Measurements from ENCODE around the gene ANKLE1. TPM values are rescaled to one million over a fixed set of nuclear protein-coding genes. Genes with fewer than 3 reads are reported as not detected.

Gene ANKLE1, protein sequence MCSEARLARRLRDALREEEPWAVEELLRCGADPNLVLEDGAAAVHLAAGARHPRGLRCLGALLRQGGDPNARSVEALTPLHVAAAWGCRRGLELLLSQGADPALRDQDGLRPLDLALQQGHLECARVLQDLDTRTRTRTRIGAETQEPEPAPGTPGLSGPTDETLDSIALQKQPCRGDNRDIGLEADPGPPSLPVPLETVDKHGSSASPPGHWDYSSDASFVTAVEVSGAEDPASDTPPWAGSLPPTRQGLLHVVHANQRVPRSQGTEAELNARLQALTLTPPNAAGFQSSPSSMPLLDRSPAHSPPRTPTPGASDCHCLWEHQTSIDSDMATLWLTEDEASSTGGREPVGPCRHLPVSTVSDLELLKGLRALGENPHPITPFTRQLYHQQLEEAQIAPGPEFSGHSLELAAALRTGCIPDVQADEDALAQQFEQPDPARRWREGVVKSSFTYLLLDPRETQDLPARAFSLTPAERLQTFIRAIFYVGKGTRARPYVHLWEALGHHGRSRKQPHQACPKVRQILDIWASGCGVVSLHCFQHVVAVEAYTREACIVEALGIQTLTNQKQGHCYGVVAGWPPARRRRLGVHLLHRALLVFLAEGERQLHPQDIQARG
- 0.30 TPM for total RNA-seq
- long read RNA-seq, partial matches to known transcripts, result 1 of 3 reads
- long read RNA-seq, other reads (novel, unspliced or antisense), result 1 of 3 reads

DNA sequence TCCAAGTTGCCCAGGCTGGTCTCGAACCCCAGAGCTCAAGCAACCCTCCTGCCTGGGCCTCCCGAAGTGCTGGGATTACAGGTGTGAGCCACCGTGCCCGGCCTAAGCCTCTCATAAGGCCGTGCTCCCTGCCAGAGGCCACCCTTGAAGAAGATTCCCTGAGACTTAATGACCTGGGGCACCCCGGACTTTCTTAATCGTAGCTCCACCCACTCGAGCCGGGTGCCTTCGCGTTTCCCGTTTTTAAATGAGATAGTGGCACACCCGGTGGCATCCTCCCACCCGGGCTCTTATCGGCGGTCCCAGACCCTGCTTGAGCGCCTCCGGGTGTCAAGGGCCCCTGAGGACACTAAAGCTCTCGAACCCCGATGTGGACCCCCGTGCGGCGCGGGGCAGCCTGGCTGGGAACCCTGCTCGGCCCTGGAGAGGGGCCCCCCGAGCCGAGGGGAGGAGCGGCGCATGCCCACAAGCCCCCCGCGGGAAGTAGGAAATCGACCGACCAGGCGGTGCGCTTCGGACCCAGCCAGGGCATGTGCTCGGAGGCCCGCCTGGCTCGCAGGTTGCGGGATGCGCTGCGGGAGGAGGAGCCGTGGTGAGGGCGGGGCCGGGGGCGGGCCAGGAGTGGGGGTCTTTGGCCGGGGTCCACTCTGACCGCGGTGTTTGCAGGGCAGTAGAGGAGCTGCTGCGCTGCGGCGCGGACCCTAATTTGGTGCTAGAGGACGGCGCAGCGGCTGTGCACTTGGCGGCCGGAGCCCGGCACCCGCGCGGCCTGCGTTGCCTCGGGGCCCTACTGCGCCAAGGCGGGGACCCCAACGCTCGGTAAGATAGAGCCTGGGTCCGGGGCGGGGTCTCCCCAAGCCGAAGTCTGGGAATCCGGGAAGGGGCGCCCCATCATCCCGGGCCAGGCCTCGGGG, at the start of gene ANKLE1:
ANKLE1 (plus strand) TSS at position 511 of the 914 bp plus-strand sequence; CDS start at position 531, 20 bp downstream.
- intact Hi-C loops (cut with DNase I), result loop anchor here (1.0 to 5.0 kb wide), 3 partner anchors 76 to 509 kb away; no protein-coding TSS in a partner anchor

GRCh38 chr19:17232258-17232657, 49.4 kb upstream of the ANKLE1 start:
- intact Hi-C loops (cut with DNase I), result no loop called here
- DNase-seq (ENCODE audit: low spot score), result no peak

More for the DNA sequence above, at the start of gene ANKLE1:
- DNase-seq (ENCODE audit: low spot score), result peak; percentile 82

GRCh38 chr19:17234911-17235299, 46.8 kb upstream of the ANKLE1 start:
- intact Hi-C loops (cut with DNase I), result loop anchor here (2.0 kb wide), 1 partner anchor 166 kb away; no protein-coding TSS in a partner anchor
- DNase-seq (ENCODE audit: low spot score), result no peak

DNA sequence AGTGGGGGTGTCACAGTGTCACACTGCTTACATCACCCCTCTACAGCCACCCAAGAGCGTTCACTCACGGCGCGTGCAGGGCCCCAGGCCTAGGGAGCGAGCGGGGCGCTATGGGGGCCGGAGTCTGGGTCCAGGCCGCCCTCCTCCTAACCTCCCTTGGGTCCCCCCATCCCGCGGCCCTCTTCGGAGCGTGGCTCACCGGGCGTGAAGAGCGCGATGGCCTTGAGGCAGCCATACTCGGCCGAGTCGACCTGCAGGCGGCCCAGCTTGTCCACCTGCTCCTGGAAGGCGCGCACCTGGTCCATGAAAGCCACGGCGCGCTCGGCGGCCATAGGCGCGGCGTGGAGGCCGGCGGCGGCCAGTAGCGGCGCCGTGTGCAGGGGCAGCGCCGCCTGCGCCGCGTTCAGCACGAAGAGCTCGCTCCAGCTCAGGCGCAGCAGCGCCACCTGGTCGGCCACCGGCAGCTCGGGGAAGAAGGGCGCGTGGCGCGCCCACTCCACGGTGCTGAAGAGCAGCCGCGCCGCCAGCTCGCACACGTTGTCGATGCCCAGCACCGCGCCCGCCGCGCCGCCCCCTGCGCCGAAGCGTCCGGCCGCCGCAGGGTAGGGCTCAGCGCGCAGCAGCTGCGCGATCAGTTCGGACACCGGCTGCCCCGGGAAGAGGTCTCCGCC, 46.3 kb upstream of the ANKLE1 start:
- DNase-seq (ENCODE audit: low spot score), result peak; percentile 91
- intact Hi-C loops (cut with DNase I), result loop anchor here (2.0 kb wide), 1 partner anchor 167 kb away; no protein-coding TSS in a partner anchor

DNA sequence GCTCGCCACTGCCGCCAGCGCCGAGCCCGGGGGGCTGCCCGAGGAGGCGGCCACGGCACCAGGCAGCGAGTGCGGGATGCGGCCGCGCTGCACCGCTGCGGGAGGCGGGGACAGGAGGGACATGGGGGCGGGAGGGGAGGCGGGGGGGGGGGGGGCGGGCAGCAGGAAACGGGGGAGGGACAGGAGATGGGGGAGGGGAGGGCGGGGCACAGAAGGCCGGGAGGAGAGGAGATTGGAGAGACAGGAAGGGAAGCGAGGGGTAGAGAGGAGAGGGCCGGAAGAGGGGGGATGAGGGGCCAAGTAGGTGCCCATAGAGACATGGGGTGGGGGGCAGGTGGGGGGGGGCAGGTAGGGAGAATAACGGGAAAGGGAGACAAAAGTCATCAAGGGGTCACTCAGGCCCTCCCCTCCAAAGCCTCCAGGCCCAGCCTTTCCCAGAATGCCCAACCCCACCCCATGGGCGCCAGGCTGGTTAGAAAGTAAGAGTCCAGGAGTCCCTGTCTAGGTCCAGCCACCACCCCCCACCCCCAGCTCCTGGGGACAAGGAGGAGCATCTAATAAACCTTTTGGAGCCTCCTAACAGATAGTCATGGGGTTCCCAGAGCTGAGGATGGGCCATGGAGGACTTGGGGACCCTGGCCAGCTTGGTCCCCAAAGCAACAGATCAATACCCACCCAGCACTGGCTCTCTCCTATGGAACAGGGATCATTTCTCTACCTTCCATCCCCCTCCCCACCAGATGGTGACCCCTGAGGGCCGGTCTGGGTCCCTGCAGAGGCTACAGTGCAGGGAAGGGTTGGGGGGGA, 45.5 kb upstream of the ANKLE1 start:
- intact Hi-C loops (cut with DNase I), result loop anchor here (2.0 kb wide), 1 partner anchor 167 kb away; no protein-coding TSS in a partner anchor
- DNase-seq (ENCODE audit: low spot score), result no peak

DNA sequence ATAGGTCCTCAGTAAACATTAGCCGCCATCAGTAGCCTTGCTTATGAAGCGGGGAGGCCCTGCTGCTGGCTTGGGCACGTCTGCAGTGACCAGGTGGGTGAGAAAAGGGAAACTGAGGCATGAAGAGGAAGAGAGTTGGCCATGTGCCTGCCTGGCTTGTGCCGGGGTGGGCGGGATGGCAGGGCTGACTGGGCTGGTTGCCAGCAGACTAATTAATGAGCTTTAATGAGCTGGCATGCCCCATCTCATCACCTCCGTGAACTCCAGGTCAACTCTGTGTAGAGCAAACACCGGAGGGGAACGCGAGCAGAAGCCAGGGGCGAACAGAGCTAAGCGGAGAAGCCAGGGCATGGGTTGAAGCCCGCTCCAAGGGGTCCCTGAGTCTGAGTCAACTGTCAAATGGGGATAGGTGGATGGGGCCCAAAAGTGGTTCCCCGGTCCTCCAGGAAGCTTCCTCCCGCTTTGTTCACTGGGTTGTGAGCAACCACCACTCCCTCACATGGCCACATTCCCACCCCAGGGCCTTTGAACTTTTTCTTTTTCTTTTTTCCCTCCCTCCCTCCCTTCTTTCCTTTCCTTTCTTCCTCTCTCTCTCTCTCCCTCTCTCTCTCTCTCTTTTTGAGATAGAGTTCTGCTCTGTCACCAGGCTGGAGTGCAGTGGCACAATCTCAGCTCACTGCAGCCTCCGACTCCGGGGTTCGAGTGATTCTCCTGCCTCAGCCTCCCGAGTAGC, 44.7 kb upstream of the ANKLE1 start:
- intact Hi-C loops (cut with DNase I), result no loop called here

DNA sequence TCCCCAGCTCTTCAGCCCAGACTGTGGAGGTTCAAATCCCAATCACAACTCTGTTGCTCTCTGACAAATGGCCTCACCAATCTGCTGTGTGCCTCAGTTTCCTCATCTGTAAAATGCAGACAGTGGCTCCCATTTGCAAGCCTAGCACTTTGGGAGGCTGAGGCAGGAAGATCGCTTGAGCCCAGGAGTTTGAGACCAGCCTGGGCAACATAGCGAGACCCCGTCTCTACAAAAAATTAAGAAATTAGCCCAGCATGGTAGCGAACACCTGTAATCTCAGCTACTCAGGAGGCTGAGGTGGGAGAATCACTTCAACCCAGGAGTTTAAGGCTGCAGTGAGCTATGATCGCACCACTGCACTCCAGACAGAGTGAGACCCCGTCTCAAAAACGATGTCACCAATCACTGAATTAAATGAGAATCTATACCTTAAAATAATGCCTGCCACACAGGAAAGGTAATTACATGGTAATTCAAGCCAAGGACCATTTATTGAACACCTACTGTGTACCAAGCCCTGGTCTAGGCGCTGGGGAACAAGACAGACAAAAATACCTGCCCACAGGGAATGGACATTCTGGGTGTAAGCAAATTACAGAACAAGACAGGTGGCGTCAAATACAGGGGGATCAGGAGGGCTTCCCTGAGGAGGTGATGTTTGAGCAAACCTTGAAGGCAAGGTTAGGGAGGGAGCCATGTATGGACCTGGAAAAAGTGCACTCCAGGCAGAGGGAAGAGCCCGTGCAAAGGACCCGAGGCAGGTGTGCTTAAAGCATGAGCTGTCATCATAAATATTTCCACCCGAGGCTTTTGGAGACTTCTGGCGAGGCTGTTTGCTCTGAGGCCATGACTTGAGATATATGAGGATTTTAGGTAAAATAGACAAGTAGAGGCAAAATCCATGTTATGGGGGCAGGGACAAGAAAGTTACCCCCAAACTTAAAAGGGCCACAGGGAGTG, 43.7 kb upstream of the ANKLE1 start:
- intact Hi-C loops (cut with DNase I), result no loop called here

More for the DNA sequence above, 44.7 kb upstream of the ANKLE1 start:
- DNase-seq (ENCODE audit: low spot score), result no peak

GRCh38 chr19:17240062-17240752, 41.5 kb upstream of the ANKLE1 start:
- DNase-seq (ENCODE audit: low spot score), result no peak
- intact Hi-C loops (cut with DNase I), result loop anchor here (10.0 kb wide), 1 partner anchor 105 kb away; no protein-coding TSS in a partner anchor

More for the DNA sequence above, 43.7 kb upstream of the ANKLE1 start:
- no peak for DNase-seq (ENCODE audit: low spot score)

DNA sequence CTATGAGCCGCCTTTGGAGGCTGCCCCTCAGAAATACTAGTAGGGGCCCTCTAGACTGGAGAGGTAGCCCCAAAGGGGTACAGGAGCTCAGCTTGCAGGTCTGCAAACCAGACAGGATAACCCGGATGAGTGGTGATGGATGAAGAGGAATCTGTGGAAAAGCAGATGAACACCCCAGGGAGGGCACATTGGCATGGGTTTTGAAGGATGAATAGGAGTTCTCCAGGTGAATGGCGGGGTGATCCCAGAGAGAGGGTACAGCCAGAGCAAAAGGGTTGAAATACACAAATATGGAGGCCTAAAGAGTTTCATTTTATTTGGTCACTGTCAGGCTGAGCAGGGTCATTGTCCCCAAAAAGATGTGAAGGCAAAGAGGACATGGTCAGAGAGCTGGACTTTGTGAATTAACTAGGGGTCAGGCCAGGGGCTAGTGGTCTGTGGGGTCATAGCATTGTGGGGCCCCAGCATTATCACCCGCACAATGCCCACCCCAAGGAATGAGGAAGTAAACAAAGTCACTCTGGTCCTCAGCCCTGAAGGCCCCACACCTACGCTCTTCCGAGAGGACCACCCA, 40.8 kb upstream of the ANKLE1 start:
- intact Hi-C loops (cut with DNase I), result loop anchor here (10.0 kb wide), 1 partner anchor 106 kb away; no protein-coding TSS in a partner anchor
- no peak for DNase-seq (ENCODE audit: low spot score)

DNA sequence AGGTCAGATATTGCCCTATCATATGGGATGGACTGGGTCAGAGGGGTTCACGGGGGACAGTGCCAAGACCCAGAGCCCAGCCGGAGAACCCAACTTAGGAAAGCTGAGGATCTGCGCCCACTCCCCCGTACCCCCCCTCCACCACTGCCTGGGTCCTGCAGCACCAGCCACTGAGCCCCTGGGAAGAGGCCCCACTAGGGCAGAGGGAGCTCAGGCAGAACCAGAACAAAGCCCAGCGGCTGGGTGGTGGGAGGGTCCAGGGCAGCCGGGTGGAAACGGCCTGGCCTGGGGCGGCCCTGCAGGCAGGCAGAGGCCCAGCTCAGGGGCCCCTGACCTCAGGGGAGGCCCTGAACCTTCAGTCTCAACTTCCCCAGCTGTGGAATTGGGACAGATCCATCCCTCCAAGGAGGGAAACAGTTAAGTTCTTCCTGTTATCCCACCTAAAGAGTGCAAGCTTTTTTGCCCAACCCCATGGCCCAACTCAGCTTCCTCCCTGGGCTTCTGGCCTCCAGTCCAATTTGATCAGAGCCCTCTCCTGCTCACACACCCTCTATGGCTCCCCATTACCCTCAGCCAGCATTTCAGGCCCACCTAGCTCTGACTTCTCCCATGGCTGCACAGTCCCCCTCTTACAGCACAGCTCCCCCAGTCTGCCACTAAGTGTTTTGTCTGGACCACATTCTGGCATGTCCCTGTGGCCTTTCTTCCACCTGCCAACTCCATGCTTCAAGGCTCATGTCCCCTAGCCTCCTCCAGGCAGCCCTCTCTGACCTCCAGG, 39.1 kb upstream of the ANKLE1 start:
- intact Hi-C loops (cut with DNase I), result loop anchor here (10.0 kb wide), 1 partner anchor 108 kb away; no protein-coding TSS in a partner anchor
- DNase-seq (ENCODE audit: low spot score), result no peak

DNA sequence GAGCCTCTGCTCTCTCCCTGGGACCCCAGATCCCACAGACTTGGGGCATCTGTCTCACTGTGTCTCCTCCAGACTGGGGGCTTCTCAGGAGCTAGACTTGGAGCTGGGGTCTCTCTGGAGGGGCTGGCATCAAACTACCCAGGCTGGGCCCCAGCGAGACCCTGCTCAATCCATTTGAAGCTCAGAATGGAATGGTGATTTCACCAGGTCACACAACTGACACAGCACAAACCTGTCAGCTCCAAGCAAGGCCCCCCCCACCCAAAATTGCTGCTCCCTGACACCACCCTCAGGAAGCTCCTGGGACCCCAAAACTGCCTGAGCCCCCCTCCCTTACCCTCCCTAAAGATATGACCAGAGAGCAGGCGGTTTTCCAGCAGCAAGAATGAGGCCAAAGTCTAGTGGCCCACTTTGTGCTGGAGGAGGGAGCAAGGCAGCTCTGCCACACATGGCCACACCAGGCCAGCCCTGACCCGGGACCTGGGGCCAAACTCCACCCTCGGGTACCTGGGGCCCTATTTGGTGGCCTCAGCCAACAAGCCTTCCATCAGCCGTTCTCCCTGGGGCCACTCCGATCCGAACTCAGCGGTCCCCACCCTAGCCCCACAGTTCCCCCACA, 38.4 kb upstream of the ANKLE1 start:
- no peak for DNase-seq (ENCODE audit: low spot score)
- intact Hi-C loops (cut with DNase I), result loop anchor here (10.0 kb wide), 1 partner anchor 109 kb away; no protein-coding TSS in a partner anchor

- intact Hi-C loops (cut with DNase I), result loop anchor here (10.0 kb wide), 1 partner anchor 109 kb away; no protein-coding TSS in a partner anchor
- no peak for DNase-seq (ENCODE audit: low spot score)
These were observed 37.7 kb upstream of the ANKLE1 start for GRCh38 chr19:17243830-17244617.
